Measurements from ENCODE around the gene ANKRD29. TPM values are rescaled to one million over a fixed set of nuclear protein-coding genes. Genes with fewer than 3 reads are reported as not detected.

The ANKRD29 gene
- total and polyA plus RNA-seq, 2 donors (not counting 1 experiment from before 2014, with no cell fraction given): 2.0 to 6.9 TPM

- Histone ChIP-seq H3K9ac (ENCODE audit: insufficient read depth, low read length) (no peak overlapping the region), H3K27me3 (ENCODE audit: control insufficient read depth, insufficient read depth, low read length) (peaks cover 11% of the 10 kb centered on the region), H3K36me3 (ENCODE audit: control insufficient read depth, insufficient read depth, low read length) (no peaks in the 10 kb centered on the region), H3K79me2 (ENCODE audit: control insufficient read depth, insufficient read depth, low read length) (no peaks in the 10 kb centered on the region), H4K20me1 (ENCODE audit: control insufficient read depth, extremely low read depth, insufficient read depth, low read length) (no peaks in the 10 kb centered on the region), H3K4me2 (ENCODE audit: extremely low read depth, insufficient read depth, low read length) (no peak overlapping the region), H3K9me3 (ENCODE audit: control insufficient read depth, insufficient read depth, low read depth, low read length) (no peaks in the 10 kb centered on the region), H3K4me3 (replicated peaks in 1 of 4; ENCODE audit: control extremely low read depth in 1 of 4, insufficient read depth in 1 of 4, low read depth in 3 of 4, low read length in 4 of 4) (peak overlapping the region in 1 of 4 experiments; percentile 14), H3K27ac (ENCODE audit: insufficient read depth, low read length) (no peak overlapping the region), H2AFZ (ENCODE audit: low read length) (no peak overlapping the region), H3K4me1 (ENCODE audit: control insufficient read depth, extremely low read depth, insufficient read depth, low read length) (no peaks in the 10 kb centered on the region)
- peak in 1 of 2 donors; percentile 42 for DNase-seq (ENCODE audit: low read depth in 2 of 2)
- TF ChIP-seq CTCF (conservative IDR thresholded peaks at IDR 0.05 in 1 of 2, IDR thresholded peaks at IDR 0.05 in 1 of 2; ENCODE audit: low read depth in 1 of 2, low read length in 2 of 2): no peak
- TF ChIP-seq EZH2 (IDR thresholded peaks at IDR 0.05; ENCODE audit: low read length, missing control alignments): no peak
These were observed 21.9 kb upstream of the ANKRD29 start for GRCh38 chr18:23684515-23685197.

DNA sequence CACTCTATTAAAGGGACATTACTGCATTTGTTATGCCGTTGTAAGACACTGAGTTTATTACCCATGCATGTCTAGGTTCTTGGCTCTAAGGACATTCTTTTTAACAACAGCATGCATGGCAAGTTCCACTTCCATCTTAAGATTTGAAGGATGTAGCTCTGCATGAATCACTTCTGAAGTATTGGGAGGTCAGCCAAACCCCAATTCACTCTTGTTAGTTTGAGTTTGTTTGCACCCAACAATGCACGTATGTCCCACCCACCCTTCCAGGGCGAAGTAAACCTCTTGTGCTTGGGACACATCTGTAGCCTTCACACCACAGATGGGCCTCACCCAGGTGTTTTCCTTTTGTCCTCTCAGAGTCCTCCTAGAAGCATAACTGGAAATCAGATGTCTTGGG is 21.0 kb upstream of the ANKRD29 start:
- Histone ChIP-seq H3K27ac (ENCODE audit: insufficient read depth, low read length) (no peak overlapping the region), H3K4me2 (ENCODE audit: extremely low read depth, insufficient read depth, low read length) (no peak overlapping the region), H4K20me1 (ENCODE audit: control insufficient read depth, extremely low read depth, insufficient read depth, low read length) (no peaks in the 10 kb centered on the region), H3K4me1 (ENCODE audit: control insufficient read depth, extremely low read depth, insufficient read depth, low read length) (no peaks in the 10 kb centered on the region), H3K4me3 (replicated peaks in 1 of 4; ENCODE audit: control extremely low read depth in 1 of 4, insufficient read depth in 1 of 4, low read depth in 3 of 4, low read length in 4 of 4) (no peak overlapping the region), H3K9ac (ENCODE audit: insufficient read depth, low read length) (no peak overlapping the region), H3K9me3 (ENCODE audit: control insufficient read depth, insufficient read depth, low read depth, low read length) (no peaks in the 10 kb centered on the region), H3K36me3 (ENCODE audit: control insufficient read depth, insufficient read depth, low read length) (no peaks in the 10 kb centered on the region), H2AFZ (ENCODE audit: low read length) (no peak overlapping the region), H3K27me3 (ENCODE audit: control insufficient read depth, insufficient read depth, low read length) (peaks cover 9% of the 10 kb centered on the region), H3K79me2 (ENCODE audit: control insufficient read depth, insufficient read depth, low read length) (no peaks in the 10 kb centered on the region)
- TF ChIP-seq EZH2 (IDR thresholded peaks at IDR 0.05; ENCODE audit: low read length, missing control alignments): no peak
- no peak for TF ChIP-seq CTCF (conservative IDR thresholded peaks at IDR 0.05 in 1 of 2, IDR thresholded peaks at IDR 0.05 in 1 of 2; ENCODE audit: low read depth in 1 of 2, low read length in 2 of 2)
- peak in 1 of 2 donors; percentile 60 for DNase-seq (ENCODE audit: low read depth in 2 of 2)

DNA sequence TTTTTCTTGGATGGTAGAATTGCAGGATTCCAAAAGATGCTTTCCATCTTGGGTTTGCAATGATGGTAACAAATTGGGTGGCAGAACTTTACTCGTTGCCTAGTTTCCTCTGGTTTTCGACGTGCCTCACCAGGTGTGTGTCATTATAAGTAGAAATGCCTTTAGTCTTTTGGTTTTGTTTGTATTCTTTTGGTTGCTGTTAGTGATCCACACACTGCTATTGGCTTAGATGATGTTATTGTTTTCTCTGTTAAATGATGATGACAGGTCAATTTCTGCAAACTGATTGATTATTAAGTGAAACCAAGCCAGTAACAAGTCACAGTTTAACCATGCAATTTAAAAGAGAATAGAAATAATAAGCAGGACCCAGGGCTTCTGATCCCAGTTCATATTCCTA is 20.4 kb upstream of the ANKRD29 start:
- H3K4me2 ChIP-seq (ENCODE audit: extremely low read depth, insufficient read depth, low read length): no peak overlapping the region
- no peaks in the 10 kb centered on the region for H3K4me1 ChIP-seq (ENCODE audit: control insufficient read depth, extremely low read depth, insufficient read depth, low read length)
- DNase-seq (ENCODE audit: low read depth in 2 of 2): no peak
- no peak overlapping the region for H3K27ac ChIP-seq (ENCODE audit: insufficient read depth, low read length)
- H3K9ac ChIP-seq (ENCODE audit: insufficient read depth, low read length): no peak overlapping the region
- no peaks in the 10 kb centered on the region for H4K20me1 ChIP-seq (ENCODE audit: control insufficient read depth, extremely low read depth, insufficient read depth, low read length)
- no peak overlapping the region for H3K4me3 ChIP-seq (replicated peaks in 1 of 4; ENCODE audit: control extremely low read depth in 1 of 4, insufficient read depth in 1 of 4, low read depth in 3 of 4, low read length in 4 of 4)
- H3K79me2 ChIP-seq (ENCODE audit: control insufficient read depth, insufficient read depth, low read length): no peaks in the 10 kb centered on the region
- no peaks in the 10 kb centered on the region for H3K9me3 ChIP-seq (ENCODE audit: control insufficient read depth, insufficient read depth, low read depth, low read length)
- TF ChIP-seq EZH2 (IDR thresholded peaks at IDR 0.05; ENCODE audit: low read length, missing control alignments) (no peak), CTCF (conservative IDR thresholded peaks at IDR 0.05 in 1 of 2, IDR thresholded peaks at IDR 0.05 in 1 of 2; ENCODE audit: low read depth in 1 of 2, low read length in 2 of 2) (no peak)
- H3K36me3 ChIP-seq (ENCODE audit: control insufficient read depth, insufficient read depth, low read length): no peaks in the 10 kb centered on the region
- H3K27me3 ChIP-seq (ENCODE audit: control insufficient read depth, insufficient read depth, low read length): peaks cover 7% of the 10 kb centered on the region
- no peak overlapping the region for H2AFZ ChIP-seq (ENCODE audit: low read length)

Measured in fibroblast of lung (primary cell).